BLaER1 (cell line): ENCODE data around the gene C4orf50.

Source experiments
- H3K27ac ChIP-seq: shearing (Covaris generic); formaldehyde crosslinking; 2 replicates; pipeline ENCODE4 v1.8.1; 2022
- H3K27me3 ChIP-seq: shearing (Covaris generic); formaldehyde crosslinking; 2 replicates; pipeline ENCODE4 v1.8.1; 2022
- H3K36me3 ChIP-seq: shearing (Covaris generic); formaldehyde crosslinking; 2 replicates; pipeline ENCODE4 v1.8.1; 2022
- H3K4me1 ChIP-seq: shearing (Covaris generic); formaldehyde crosslinking; 2 replicates; pipeline ENCODE4 v1.8.1; 2022
- H3K4me2 ChIP-seq: shearing (Covaris generic); formaldehyde crosslinking; 2 replicates; pipeline ENCODE4 v1.8.1; 2022
- H3K4me3 ChIP-seq: shearing (Covaris generic); formaldehyde crosslinking; 2 replicates; pipeline ENCODE4 v1.8.1; 2022
- H3K9ac ChIP-seq: shearing (Covaris generic); formaldehyde crosslinking; 2 replicates; pipeline ENCODE4 v1.8.1; 2022
- H3K9me3 ChIP-seq: shearing (Covaris generic); formaldehyde crosslinking; 2 replicates; pipeline ENCODE4 v1.8.1; 2022
- H4K20me1 ChIP-seq: shearing (Covaris generic); formaldehyde crosslinking; 2 replicates; pipeline ENCODE4 v1.8.1; 2022
- Cebpa-rat ChIP-seq: shearing (Covaris generic); IDR thresholded peaks from 2 replicates; pipeline ENCODE4 v1.8.1; 2022

C4orf50 gene

GRCh38 chr4:5921981-5922380 is 96.2 kb downstream of the C4orf50 start:
- H3K4me3 ChIP-seq, result no peak overlapping the region
- no peak overlapping the region for H3K27ac ChIP-seq
- H3K27me3 ChIP-seq, result no peaks in the 10 kb centered on the region
- H3K9me3 ChIP-seq, result no peaks in the 10 kb centered on the region
- H3K4me2 ChIP-seq, result peak overlapping the region; percentile 81
- H4K20me1 ChIP-seq, result peaks cover 12% of the 10 kb centered on the region; the same call in 1 of the 2 replicates
- TF ChIP-seq Cebpa-rat, result no peak
- H3K9ac ChIP-seq, result no peak overlapping the region
- H3K4me1 ChIP-seq, result peaks cover 83% of the 10 kb centered on the region
- H3K36me3 ChIP-seq, result no peaks in the 10 kb centered on the region

- Histone ChIP-seq H3K27ac (no peak overlapping the region), H3K9me3 (no peaks in the 10 kb centered on the region), H3K9ac (no peak overlapping the region), H3K4me1 (peaks cover 83% of the 10 kb centered on the region), H3K4me3 (no peak overlapping the region), H3K4me2 (peak overlapping the region; percentile 81), H3K36me3 (no peaks in the 10 kb centered on the region), H4K20me1 (peaks cover 12% of the 10 kb centered on the region; the same call in 1 of the 2 replicates), H3K27me3 (no peaks in the 10 kb centered on the region)
- no peak for TF ChIP-seq Cebpa-rat
Observed at GRCh38 chr4:5921101-5921980, 96.9 kb downstream of the C4orf50 start.

GRCh38 chr4:5919571-5919970 is 98.7 kb downstream of the C4orf50 start:
- H3K27me3 ChIP-seq, result no peaks in the 10 kb centered on the region
- no peaks in the 10 kb centered on the region for H3K36me3 ChIP-seq
- no peak overlapping the region for H3K4me3 ChIP-seq
- no peak overlapping the region for H3K9ac ChIP-seq
- TF ChIP-seq Cebpa-rat, result no peak
- peaks cover 70% of the 10 kb centered on the region for H3K4me1 ChIP-seq
- H3K27ac ChIP-seq, result no peak overlapping the region
- peaks cover 12% of the 10 kb centered on the region; the same call in 1 of the 2 replicates for H4K20me1 ChIP-seq
- peak overlapping the region; percentile 81 for H3K4me2 ChIP-seq
- no peaks in the 10 kb centered on the region for H3K9me3 ChIP-seq

GRCh38 chr4:5919044-5919443 is 99.2 kb downstream of the C4orf50 start:
- no peak overlapping the region for H3K4me3 ChIP-seq
- H3K36me3 ChIP-seq, result no peaks in the 10 kb centered on the region
- no peaks in the 10 kb centered on the region for H3K9me3 ChIP-seq
- TF ChIP-seq Cebpa-rat, result no peak
- H3K4me1 ChIP-seq, result peaks cover 64% of the 10 kb centered on the region
- no peak overlapping the region for H3K9ac ChIP-seq
- peak overlapping the region; percentile 81 for H3K4me2 ChIP-seq
- peaks cover 12% of the 10 kb centered on the region; the same call in 1 of the 2 replicates for H4K20me1 ChIP-seq
- H3K27me3 ChIP-seq, result no peaks in the 10 kb centered on the region
- H3K27ac ChIP-seq, result no peak overlapping the region

- no peak for TF ChIP-seq Cebpa-rat
- H3K4me2 ChIP-seq, result peak overlapping the region; percentile 81
- no peak overlapping the region for H3K4me3 ChIP-seq
- no peaks in the 10 kb centered on the region for H3K27me3 ChIP-seq
- H3K27ac ChIP-seq, result no peak overlapping the region
- H3K36me3 ChIP-seq, result no peaks in the 10 kb centered on the region
- H4K20me1 ChIP-seq, result peaks cover 12% of the 10 kb centered on the region; the same call in 1 of the 2 replicates
- H3K9me3 ChIP-seq, result no peaks in the 10 kb centered on the region
- no peak overlapping the region for H3K9ac ChIP-seq
- H3K4me1 ChIP-seq, result peaks cover 64% of the 10 kb centered on the region
Observed at GRCh38 chr4:5918331-5918985, 99.8 kb downstream of the C4orf50 start.

- H3K4me2 ChIP-seq, result peak overlapping the region; percentile 14; the same call in 1 of the 2 replicates
- H3K36me3 ChIP-seq, result no peaks in the 10 kb centered on the region
- TF ChIP-seq Cebpa-rat, result no peak
- peaks cover 66% of the 10 kb centered on the region for H3K4me1 ChIP-seq
- H3K9me3 ChIP-seq, result peaks cover 4% of the 10 kb centered on the region
- no peaks in the 10 kb centered on the region for H3K27me3 ChIP-seq
- no peak overlapping the region for H3K9ac ChIP-seq
- peaks cover 12% of the 10 kb centered on the region; the same call in 1 of the 2 replicates for H4K20me1 ChIP-seq
- no peak overlapping the region for H3K4me3 ChIP-seq
- no peak overlapping the region for H3K27ac ChIP-seq
Observed at GRCh38 chr4:5917672-5918071, 100.6 kb downstream of the C4orf50 start.

- H4K20me1 ChIP-seq, result peaks cover 12% of the 10 kb centered on the region; the same call in 1 of the 2 replicates
- no peak overlapping the region for H3K4me3 ChIP-seq
- no peak for TF ChIP-seq Cebpa-rat
- H3K36me3 ChIP-seq, result no peaks in the 10 kb centered on the region
- no peak overlapping the region for H3K27ac ChIP-seq
- no peaks in the 10 kb centered on the region for H3K27me3 ChIP-seq
- peaks cover 55% of the 10 kb centered on the region for H3K4me1 ChIP-seq
- no peak overlapping the region for H3K9ac ChIP-seq
- H3K9me3 ChIP-seq, result peaks cover 16% of the 10 kb centered on the region
- no peak overlapping the region for H3K4me2 ChIP-seq
Observed at GRCh38 chr4:5916229-5916628, 102.0 kb downstream of the C4orf50 start.

- no peak overlapping the region for H3K4me2 ChIP-seq
- no peaks in the 10 kb centered on the region for H4K20me1 ChIP-seq
- peaks cover 24% of the 10 kb centered on the region for H3K9me3 ChIP-seq
- H3K4me3 ChIP-seq, result no peak overlapping the region
- H3K9ac ChIP-seq, result no peak overlapping the region
- no peaks in the 10 kb centered on the region for H3K36me3 ChIP-seq
- no peaks in the 10 kb centered on the region for H3K27me3 ChIP-seq
- no peak for TF ChIP-seq Cebpa-rat
- peaks cover 27% of the 10 kb centered on the region for H3K4me1 ChIP-seq
- H3K27ac ChIP-seq, result no peak overlapping the region
Observed at GRCh38 chr4:5913454-5913853, 104.8 kb downstream of the C4orf50 start.

GRCh38 chr4:5912614-5913019 is 105.6 kb downstream of the C4orf50 start:
- H3K36me3 ChIP-seq, result no peaks in the 10 kb centered on the region
- no peak for TF ChIP-seq Cebpa-rat
- H3K27me3 ChIP-seq, result no peaks in the 10 kb centered on the region
- no peak overlapping the region for H3K4me3 ChIP-seq
- H4K20me1 ChIP-seq, result no peaks in the 10 kb centered on the region
- no peak overlapping the region for H3K9ac ChIP-seq
- no peak overlapping the region for H3K27ac ChIP-seq
- no peak overlapping the region for H3K4me2 ChIP-seq
- peaks cover 31% of the 10 kb centered on the region for H3K9me3 ChIP-seq
- H3K4me1 ChIP-seq, result peaks cover 19% of the 10 kb centered on the region
